WI38 (cell line): ENCODE data around the gene ZNF74.

Experiments used
- H3K4me3 ChIP-seq: 2 replicates; pipeline ENCODE4 v1.5.1; 2011; ENCODE audit warnings: low read depth, mild to moderate bottlenecking, control low read depth, low read length
- CTCF ChIP-seq: IDR thresholded peaks from 2 replicates; pipeline ENCODE4 v1.5.1; 2012; ENCODE audit warnings: low read depth, mild to moderate bottlenecking, control low read depth, low read length

Gene ZNF74

GRCh38 chr22:20422271-20423007, 28.5 kb downstream of the ZNF74 start:
- H3K4me3 ChIP-seq, result no peak overlapping the region
- TF ChIP-seq CTCF, result no peak

GRCh38 chr22:20423008-20423905, 29.3 kb downstream of the ZNF74 start:
- TF ChIP-seq CTCF, result no peak
- no peak overlapping the region for H3K4me3 ChIP-seq

- H3K4me3 ChIP-seq, result no peak overlapping the region
- TF ChIP-seq CTCF, result no peak
These were observed 30.1 kb downstream of the ZNF74 start for GRCh38 chr22:20423906-20424551.

- no peak overlapping the region for H3K4me3 ChIP-seq
- no peak for TF ChIP-seq CTCF
These were observed 30.6 kb downstream of the ZNF74 start for GRCh38 chr22:20424568-20424931.

- TF ChIP-seq CTCF, result no peak
- no peak overlapping the region for H3K4me3 ChIP-seq
These were observed 31.1 kb downstream of the ZNF74 start for GRCh38 chr22:20424932-20425565.

GRCh38 chr22:20425566-20426258, 31.8 kb downstream of the ZNF74 start:
- H3K4me3 ChIP-seq, result no peak overlapping the region
- no peak for TF ChIP-seq CTCF
